Breast epithelium (tissue), 4 donors: ENCODE measurements around the gene LILRA5. TPM values are rescaled to one million over a fixed set of nuclear protein-coding genes. Genes with fewer than 3 reads are reported as not detected.

ENCODE experiments used
- DNase-seq, 2 donors: peaks; one replicate each; pipeline ENCODE4 v3.0.0-alpha.2; 2019; ENCODE audit warnings: low spot score in 2 of 2
- H3K27ac ChIP-seq, 2 donors: fragments of 200-600 bp; sonication (generic) in 1 of 2; one replicate each; pipeline ENCODE4 v1.5.1; 2016 to 2019; ENCODE audit warnings: mild to moderate bottlenecking in 1 of 2
- H3K27me3 ChIP-seq, 2 donors: fragments of 200-600 bp; sonication (generic) in 1 of 2; one replicate each; pipeline versions ENCODE4 v1.5.1 to v1.6.0; 2017 to 2019; ENCODE audit warnings: control low read depth in 1 of 2, mild to moderate bottlenecking in 1 of 2
- H3K36me3 ChIP-seq: fragments of 200-600 bp; one replicate; pipeline ENCODE4 v1.5.1; 2019
- H3K4me1 ChIP-seq, 2 donors: fragments of 200-600 bp; sonication (generic); one replicate each; pipeline ENCODE4 v1.5.1; 2016 to 2019; ENCODE audit warnings: control low read depth in 1 of 2
- H3K4me3 ChIP-seq, 3 donors: fragments of 200-600 bp; sonication (generic); 1 replicate in 2 of 3; 2 replicates in 1 of 3; pipeline ENCODE4 v1.5.1; 2016 to 2019; ENCODE audit warnings: mild to moderate bottlenecking in 3 of 3, moderate library complexity in 2 of 3
- H3K9me3 ChIP-seq, 2 donors: fragments of 200-600 bp; sonication (generic) in 1 of 2; one replicate each; pipeline ENCODE4 v1.5.1; 2016 to 2019; ENCODE audit warnings: control low read depth in 1 of 2
- CTCF ChIP-seq, 3 donors: fragments of 450-650 bp; IDR thresholded peaks; one replicate each; pipeline ENCODE4 v1.5.1; 2016 to 2017; ENCODE audit warnings: antibody characterized with exemption in 3 of 3, mild to moderate bottlenecking in 3 of 3, moderate library complexity in 3 of 3
- POLR2A ChIP-seq: fragments of 450-650 bp; IDR thresholded peaks from one replicate; pipeline ENCODE4 v1.6.1; 2016; ENCODE audit warnings: antibody characterized with exemption, mild to moderate bottlenecking, moderate library complexity
- POLR2AphosphoS5 ChIP-seq, 3 donors: sonication (generic); formaldehyde crosslinking; IDR thresholded peaks; one replicate each; pipeline ENCODE4 v1.6.1; 2017; ENCODE audit warnings: antibody characterized with exemption in 3 of 3
- intact Hi-C: fragments of 100-400 bp; cut with DNase I; formaldehyde crosslinking; loops from one replicate; pipeline ENCODE4 v1.15.1; 2023; ENCODE audit warnings: low total_unique reads
- total RNA-seq, 3 donors: library from RNA; depleted of rRNA; stranded (reverse); fragments of >200 nt; gene quantifications; one replicate each; pipeline ENCODE4 v1.1.0, GENCODE V29; 2016

LILRA5 gene
- total RNA-seq, 3 donors from 2014 or later = 0.98 to 2.2 (median 1.4) TPM

GRCh38 chr19:54317965-54318240 is 4.9 kb upstream of the LILRA5 start:
- no peak for DNase-seq
- Histone ChIP-seq H3K36me3 (no peaks in the 10 kb centered on the region), H3K4me3 (no peak overlapping the region), H3K27ac (no peak overlapping the region), H3K27me3 (peaks cover 0 to 38% of the 10 kb centered on the region in 2 donors), H3K9me3 (peaks cover 0 to 3% of the 10 kb centered on the region in 2 donors), H3K4me1 (no peaks in the 10 kb centered on the region)
- intact Hi-C loops = no loop called here
- TF ChIP-seq CTCF (IDR thresholded peaks at IDR 0.05) (no peak), POLR2AphosphoS5 (IDR thresholded peaks at IDR 0.05) (no peak), POLR2A (no peak)

- DNase-seq = no peak
- H3K4me1 ChIP-seq = no peaks in the 10 kb centered on the region
- peaks cover 0 to 3% of the 10 kb centered on the region in 2 donors for H3K9me3 ChIP-seq
- H3K4me3 ChIP-seq = no peak overlapping the region
- no peak overlapping the region for H3K27ac ChIP-seq
- intact Hi-C loops = no loop called here
- TF ChIP-seq CTCF (IDR thresholded peaks at IDR 0.05) (no peak), POLR2A (no peak), POLR2AphosphoS5 (IDR thresholded peaks at IDR 0.05) (no peak)
- H3K36me3 ChIP-seq = no peaks in the 10 kb centered on the region
- H3K27me3 ChIP-seq = peaks cover 0 to 41% of the 10 kb centered on the region in 2 donors
Measured at GRCh38 chr19:54317108-54317964, 4.4 kb upstream of the LILRA5 start.

GRCh38 chr19:54316746-54317107 is 3.8 kb upstream of the LILRA5 start:
- Histone ChIP-seq H3K4me3 (no peak overlapping the region), H3K4me1 (no peaks in the 10 kb centered on the region), H3K36me3 (no peaks in the 10 kb centered on the region), H3K27me3 (peaks cover 0 to 47% of the 10 kb centered on the region in 2 donors), H3K9me3 (no peaks in the 10 kb centered on the region), H3K27ac (no peak overlapping the region)
- TF ChIP-seq POLR2A = no peak
- no peak for TF ChIP-seq CTCF (IDR thresholded peaks at IDR 0.05)
- TF ChIP-seq POLR2AphosphoS5 (IDR thresholded peaks at IDR 0.05) = no peak
- DNase-seq = no peak
- intact Hi-C loops = no loop called here

GRCh38 chr19:54315956-54316355 is 3.0 kb upstream of the LILRA5 start:
- peaks cover 0 to 48% of the 10 kb centered on the region in 2 donors for H3K27me3 ChIP-seq
- intact Hi-C loops = no loop called here
- no peaks in the 10 kb centered on the region for H3K9me3 ChIP-seq
- DNase-seq = no peak
- no peak overlapping the region for H3K27ac ChIP-seq
- no peaks in the 10 kb centered on the region for H3K36me3 ChIP-seq
- no peaks in the 10 kb centered on the region for H3K4me1 ChIP-seq
- TF ChIP-seq POLR2AphosphoS5 (IDR thresholded peaks at IDR 0.05) = no peak
- no peak for TF ChIP-seq POLR2A
- TF ChIP-seq CTCF (IDR thresholded peaks at IDR 0.05) = no peak
- no peak overlapping the region for H3K4me3 ChIP-seq

- no peak overlapping the region for H3K4me3 ChIP-seq
- TF ChIP-seq POLR2AphosphoS5 (IDR thresholded peaks at IDR 0.05) (no peak), CTCF (IDR thresholded peaks at IDR 0.05) (no peak), POLR2A (no peak)
- peak in 1 of 2 donors; percentile 19 for DNase-seq
- H3K36me3 ChIP-seq = no peaks in the 10 kb centered on the region
- peaks cover 0 to 42% of the 10 kb centered on the region in 2 donors for H3K27me3 ChIP-seq
- no peaks in the 10 kb centered on the region for H3K9me3 ChIP-seq
- intact Hi-C loops = no loop called here
- no peaks in the 10 kb centered on the region for H3K4me1 ChIP-seq
- H3K27ac ChIP-seq = no peak overlapping the region
Measured at GRCh38 chr19:54312011-54312410, 955 bp downstream of the LILRA5 start.
